ENCODE results near the gene LKAAEAR1. TPM values are rescaled to one million over a fixed set of nuclear protein-coding genes. Genes with fewer than 3 reads are reported as not detected.

The LKAAEAR1 gene
- total and polyA plus RNA-seq, 2 experiments from 2014 or later = 1.8 TPM; not detected in 1

GRCh38 chr20:64075556-64075955 lies 8.6 kb downstream of the LKAAEAR1 start:
- H4K20me1 ChIP-seq (replicated peaks; ENCODE audit: insufficient read depth) = no peaks in the 10 kb centered on the region
- 0 out of 2 replicates have a peak, but pooled peaks cover 4% of the 10 kb centered on the region for H3F3A ChIP-seq (replicated peaks; ENCODE audit: low read depth)
- no peaks in the 10 kb centered on the region for H3K79me2 ChIP-seq (replicated peaks; ENCODE audit: insufficient read depth)
- H3K27me3 ChIP-seq (ENCODE audit: insufficient read depth) = peaks cover 3% of the 10 kb centered on the region; the same call in 1 of the 2 replicates
- no peak overlapping the region for H2AFZ ChIP-seq
- Mint-ChIP-seq H3K9me3 (no peaks in the 10 kb centered on the region), H3K4me1 (peaks cover 13% of the 10 kb centered on the region; the same call in 2 of the 3 replicates), H3K36me3 (ENCODE audit: low read depth) (peaks cover 2% of the 10 kb centered on the region; the same call in 1 of the 3 replicates), H3K27me3 (ENCODE audit: insufficient read depth, low read depth, poor library complexity) (peaks cover 11% of the 10 kb centered on the region), H3K27ac (no peak overlapping the region), H3K4me3 (no peak overlapping the region)
- H3K9me2 ChIP-seq (ENCODE audit: insufficient read depth) = no peaks in the 10 kb centered on the region
- H3K4me2 ChIP-seq = no peak overlapping the region
- no peak overlapping the region for H3K27ac ChIP-seq (ENCODE audit: low read depth)
- DNase-seq (ENCODE audit: low spot score) (no peak), ATAC-seq (no peak)
- TF ChIP-seq JUNB (IDR thresholded peaks at IDR 0.05; ENCODE audit: unreplicated experiment) (no peak), ETS1 (IDR thresholded peaks at IDR 0.05) (no peak), EZH2phosphoT487 (IDR thresholded peaks at IDR 0.05; ENCODE audit: unreplicated experiment) (no peak)
- peaks cover 11% of the 10 kb centered on the region; the same call in 1 of the 2 replicates for H3K4me1 ChIP-seq (ENCODE audit: insufficient read depth)
- no peaks in the 10 kb centered on the region for H3K36me3 ChIP-seq (ENCODE audit: insufficient read depth)
- no peak overlapping the region for H3K4me3 ChIP-seq

GRCh38 chr20:64074963-64075362 lies 9.2 kb downstream of the LKAAEAR1 start:
- no peak for ATAC-seq
- Histone ChIP-seq H3K36me3 (ENCODE audit: insufficient read depth) (no peaks in the 10 kb centered on the region), H3K27me3 (ENCODE audit: insufficient read depth) (no peaks in the 10 kb centered on the region; the same call in 1 of the 2 replicates), H3F3A (replicated peaks; ENCODE audit: low read depth) (no peaks in the 10 kb centered on the region), H3K27ac (ENCODE audit: low read depth) (no peak overlapping the region), H3K9me2 (ENCODE audit: insufficient read depth) (no peaks in the 10 kb centered on the region), H3K4me2 (no peak overlapping the region), H3K4me3 (no peak overlapping the region), H4K20me1 (replicated peaks; ENCODE audit: insufficient read depth) (no peaks in the 10 kb centered on the region), H2AFZ (no peak overlapping the region), H3K4me1 (ENCODE audit: insufficient read depth) (peaks cover 11% of the 10 kb centered on the region; the same call in 1 of the 2 replicates), H3K79me2 (replicated peaks; ENCODE audit: insufficient read depth) (no peaks in the 10 kb centered on the region)
- H3K4me3 Mint-ChIP-seq = no peak overlapping the region
- peaks cover 9% of the 10 kb centered on the region; the same call in 2 of the 3 replicates for H3K4me1 Mint-ChIP-seq
- H3K27ac Mint-ChIP-seq = no peak overlapping the region
- no peaks in the 10 kb centered on the region for H3K9me3 Mint-ChIP-seq
- no peak for DNase-seq (ENCODE audit: low spot score)
- peaks cover 6% of the 10 kb centered on the region for H3K27me3 Mint-ChIP-seq (ENCODE audit: insufficient read depth, low read depth, poor library complexity)
- H3K36me3 Mint-ChIP-seq (ENCODE audit: low read depth) = peaks cover 2% of the 10 kb centered on the region; the same call in 1 of the 3 replicates
- no peak for TF ChIP-seq CTCF (conservative IDR thresholded peaks at IDR 0.05; ENCODE audit: low read depth in 2 of 2)
- TF ChIP-seq POLR2AphosphoS5 (IDR thresholded peaks at IDR 0.05; ENCODE audit: low read depth) = no peak
- TF ChIP-seq ETS1 (IDR thresholded peaks at IDR 0.05) = no peak
- TF ChIP-seq EZH2 (IDR thresholded peaks at IDR 0.05; ENCODE audit: low read depth, unreplicated experiment) = no peak
- TF ChIP-seq JUNB (IDR thresholded peaks at IDR 0.05; ENCODE audit: unreplicated experiment) = no peak
- TF ChIP-seq, protein P1, sequence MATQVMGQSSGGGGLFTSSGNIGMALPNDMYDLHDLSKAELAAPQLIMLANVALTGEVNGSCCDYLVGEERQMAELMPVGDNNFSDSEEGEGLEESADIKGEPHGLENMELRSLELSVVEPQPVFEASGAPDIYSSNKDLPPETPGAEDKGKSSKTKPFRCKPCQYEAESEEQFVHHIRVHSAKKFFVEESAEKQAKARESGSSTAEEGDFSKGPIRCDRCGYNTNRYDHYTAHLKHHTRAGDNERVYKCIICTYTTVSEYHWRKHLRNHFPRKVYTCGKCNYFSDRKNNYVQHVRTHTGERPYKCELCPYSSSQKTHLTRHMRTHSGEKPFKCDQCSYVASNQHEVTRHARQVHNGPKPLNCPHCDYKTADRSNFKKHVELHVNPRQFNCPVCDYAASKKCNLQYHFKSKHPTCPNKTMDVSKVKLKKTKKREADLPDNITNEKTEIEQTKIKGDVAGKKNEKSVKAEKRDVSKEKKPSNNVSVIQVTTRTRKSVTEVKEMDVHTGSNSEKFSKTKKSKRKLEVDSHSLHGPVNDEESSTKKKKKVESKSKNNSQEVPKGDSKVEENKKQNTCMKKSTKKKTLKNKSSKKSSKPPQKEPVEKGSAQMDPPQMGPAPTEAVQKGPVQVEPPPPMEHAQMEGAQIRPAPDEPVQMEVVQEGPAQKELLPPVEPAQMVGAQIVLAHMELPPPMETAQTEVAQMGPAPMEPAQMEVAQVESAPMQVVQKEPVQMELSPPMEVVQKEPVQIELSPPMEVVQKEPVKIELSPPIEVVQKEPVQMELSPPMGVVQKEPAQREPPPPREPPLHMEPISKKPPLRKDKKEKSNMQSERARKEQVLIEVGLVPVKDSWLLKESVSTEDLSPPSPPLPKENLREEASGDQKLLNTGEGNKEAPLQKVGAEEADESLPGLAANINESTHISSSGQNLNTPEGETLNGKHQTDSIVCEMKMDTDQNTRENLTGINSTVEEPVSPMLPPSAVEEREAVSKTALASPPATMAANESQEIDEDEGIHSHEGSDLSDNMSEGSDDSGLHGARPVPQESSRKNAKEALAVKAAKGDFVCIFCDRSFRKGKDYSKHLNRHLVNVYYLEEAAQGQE (IDR thresholded peaks at IDR 0.05; ENCODE audit: unreplicated experiment) = no peak
- TF ChIP-seq ZNF114 (CRISPR knock-in tag; IDR thresholded peaks at IDR 0.05) = no peak
- TF ChIP-seq ZNF331 (CRISPR knock-in tag; IDR thresholded peaks at IDR 0.05; ENCODE audit: low read depth) = no peak
- TF ChIP-seq STAT1 (IDR thresholded peaks at IDR 0.05; ENCODE audit: unreplicated experiment) = no peak
- TF ChIP-seq NANOG (IDR thresholded peaks at IDR 0.05; ENCODE audit: borderline replicate concordance) = no peak
- no peak for TF ChIP-seq CREB1 (CRISPR knock-in tag; IDR thresholded peaks at IDR 0.05; ENCODE audit: low read depth)
- no peak for TF ChIP-seq EZH2phosphoT487 (IDR thresholded peaks at IDR 0.05; ENCODE audit: unreplicated experiment)
